SK-N-SH (cell line): Measurements from ENCODE around the gene FRMD3. TPM values are rescaled to one million over a fixed set of nuclear protein-coding genes. Genes with fewer than 3 reads are reported as not detected.

Source experiments
- CTCF ChIA-PET: fragments of 300-600, 350-600 bp; formaldehyde crosslinking; extraction: SDS; loops from one replicate; lab custom pipeline; 2021; lab: Yijun Ruan, JAX
- POLR2A ChIA-PET: fragments of 350-600 bp; sonication (Branson Sonifier 250); formaldehyde crosslinking; extraction: SDS; loops from one replicate; lab custom pipeline; 2020; ENCODE audit warnings: antibody characterized with exemption, inconsistent platforms; lab: Yijun Ruan, JAX
- DNase-seq: peaks from one replicate; pipeline ENCODE4 v3.0.0; 2012
- H2AFZ ChIP-seq: fragments of 200-600 bp; sonication (generic); 2 replicates; pipeline ENCODE4 v1.8.1; 2016; ENCODE audit warnings: antibody characterized with exemption, mild to moderate bottlenecking, low read depth
- H3F3A ChIP-seq: fragments of 200-600 bp; sonication (generic); replicated peaks from 2 replicates; pipeline ENCODE3; 2016; ENCODE audit warnings: antibody characterized with exemption, mild to moderate bottlenecking; ENCODE audit not compliant: insufficient read depth
- H3K27ac ChIP-seq, 2 experiments: fragments of 200-500 bp in 1 of 2; fragments of 200-600 bp in 1 of 2; sonication (Bioruptor generic) in 1 of 2; sonication (generic), shearing (Covaris generic) in 1 of 2; 2 replicates each; pipeline versions ENCODE4 v1.5.1 to v1.6.1; 2014 to 2016; ENCODE audit warnings: low read depth in 2 of 2, inconsistent platforms in 1 of 2, low read length in 1 of 2, mild to moderate bottlenecking in 1 of 2, mixed read lengths in 1 of 2
- H3K27me3 ChIP-seq: fragments of 200-600 bp; sonication (generic), shearing (Covaris generic); 2 replicates; pipeline ENCODE4 v1.6.1; 2016; ENCODE audit warnings: mixed run types; ENCODE audit not compliant: insufficient read depth
- H3K36me3 ChIP-seq, 2 experiments: fragments of 200-500 bp in 1 of 2; fragments of 200-600 bp in 1 of 2; sonication (Bioruptor generic) in 1 of 2; sonication (generic) in 1 of 2; replicated peaks in 1 of 2; 2 replicates each; pipeline versions ENCODE3 to v1.5.1; 2014 to 2016; ENCODE audit warnings: low read length in 1 of 2, mild to moderate bottlenecking in 1 of 2; ENCODE audit not compliant: insufficient read depth in 2 of 2, control insufficient read depth in 1 of 2
- H3K4me1 ChIP-seq, 2 experiments: fragments of 200-500 bp in 1 of 2; fragments of 200-600 bp in 1 of 2; sonication (Bioruptor generic) in 1 of 2; sonication (generic), shearing (Covaris generic) in 1 of 2; 2 replicates each; pipeline versions ENCODE4 v1.5.1 to v1.6.1; 2014 to 2016; ENCODE audit warnings: low read depth in 1 of 2, low read length in 1 of 2, mixed run types in 1 of 2; ENCODE audit not compliant: insufficient read depth in 2 of 2, control insufficient read depth in 1 of 2
- H3K4me2 ChIP-seq: fragments of 200-600 bp; sonication (generic), shearing (Covaris generic); 2 replicates; pipeline ENCODE4 v1.6.1; 2017; ENCODE audit warnings: mixed run types
- H3K4me3 ChIP-seq, 2 experiments: fragments of 200-500 bp in 1 of 2; fragments of 200-600 bp in 1 of 2; sonication (Bioruptor generic) in 1 of 2; sonication (generic), shearing (Covaris generic) in 1 of 2; 2 replicates each; pipeline versions ENCODE4 v1.5.1 to v1.8.1; 2014 to 2016; ENCODE audit warnings: low read depth in 2 of 2, inconsistent platforms in 1 of 2, low read length in 1 of 2, mild to moderate bottlenecking in 1 of 2, mixed read lengths in 1 of 2, moderate library complexity in 1 of 2
- H3K79me2 ChIP-seq: fragments of 200-600 bp; sonication (generic); 2 replicates; pipeline ENCODE4 v1.8.1; 2017; ENCODE audit warnings: mild to moderate bottlenecking; ENCODE audit not compliant: insufficient read depth
- H3K9ac ChIP-seq: fragments of 200-600 bp; sonication (generic); 2 replicates; pipeline ENCODE4 v1.6.1; 2017; ENCODE audit warnings: mixed run types
- H3K9me2 ChIP-seq: fragments of 200-600 bp; sonication (generic); 2 replicates; pipeline ENCODE4 v1.6.1; 2017; ENCODE audit warnings: mixed run types
- H3K9me3 ChIP-seq: fragments of 200-600 bp; sonication (generic); 2 replicates; pipeline ENCODE4 v1.6.1; 2017; ENCODE audit warnings: mixed run types, mild to moderate bottlenecking, moderate library complexity
- H4K20me1 ChIP-seq: fragments of 200-600 bp; sonication (generic); 2 replicates; pipeline ENCODE4 v1.6.1; 2017; ENCODE audit warnings: mild to moderate bottlenecking, mixed run types; ENCODE audit not compliant: insufficient read depth
- CHD2 ChIP-seq: fragments of 150-350 bp; IDR thresholded peaks from 2 replicates; pipeline ENCODE4 v1.6.1; 2018; ENCODE audit warnings: low read length; ENCODE audit not compliant: partially characterized antibody
- CTCF ChIP-seq: fragments of 200-600 bp; sonication (generic); IDR thresholded peaks from 2 replicates; pipeline ENCODE4 v1.6.1; 2017; ENCODE audit warnings: antibody characterized with exemption, mild to moderate bottlenecking, moderate library complexity
- ELF1 ChIP-seq: IDR thresholded peaks from 2 replicates; pipeline ENCODE4 v1.4.0; 2012
- EZH2phosphoT487 ChIP-seq: fragments of 200-600 bp; sonication (generic); IDR thresholded peaks from 2 replicates; pipeline ENCODE4 v1.6.1; 2017; ENCODE audit warnings: low read depth, mixed run types, mild to moderate bottlenecking, antibody characterized with exemption, moderate library complexity, borderline replicate concordance
- FOSL2 ChIP-seq: IDR thresholded peaks from 2 replicates; pipeline ENCODE4 v1.4.0; 2012; ENCODE audit warnings: low read depth, mild to moderate bottlenecking, moderate library complexity, borderline replicate concordance
- FOXJ3 ChIP-seq: sonication (generic); formaldehyde crosslinking; IDR thresholded peaks from 2 replicates; pipeline ENCODE4 v1.5.1; 2020; ENCODE audit warnings: mild to moderate bottlenecking, missing genetic modification reagents
- FOXM1 ChIP-seq: IDR thresholded peaks from 2 replicates; pipeline ENCODE4 v1.4.0; 2012; ENCODE audit warnings: low read depth, mild to moderate bottlenecking
- GATA2 ChIP-seq: sonication (generic); formaldehyde crosslinking; IDR thresholded peaks from 2 replicates; pipeline ENCODE4 v1.5.0; 2020; ENCODE audit warnings: mild to moderate bottlenecking, missing genetic modification reagents
- IRF3 ChIP-seq: fragments of 150-350 bp; IDR thresholded peaks from 2 replicates; pipeline ENCODE4 v1.6.1; 2016; ENCODE audit warnings: mild to moderate bottlenecking, low read depth, low read length
- MEF2A ChIP-seq: IDR thresholded peaks from 2 replicates; pipeline ENCODE4 v1.4.0; 2012; ENCODE audit warnings: low read depth, borderline replicate concordance
- MXI1 ChIP-seq: IDR thresholded peaks from 2 replicates; pipeline ENCODE4 v1.6.1; 2012; ENCODE audit warnings: mild to moderate bottlenecking, low read depth, low read length, improper control_type of control experiment
- NFIC ChIP-seq: IDR thresholded peaks from 2 replicates; pipeline ENCODE4 v1.4.0; 2012; ENCODE audit warnings: borderline replicate concordance
- PBX3 ChIP-seq: IDR thresholded peaks from 2 replicates; pipeline ENCODE4; 2012
- RXRA ChIP-seq: IDR thresholded peaks from 2 replicates; pipeline ENCODE4 v1.4.0; 2012; ENCODE audit warnings: low read depth, mild to moderate bottlenecking, borderline replicate concordance
- SIN3A ChIP-seq: IDR thresholded peaks from 2 replicates; pipeline ENCODE4 v1.6.1; 2012; ENCODE audit warnings: low read depth, mild to moderate bottlenecking, low read length, moderate library complexity, borderline replicate concordance
- USF1 ChIP-seq: IDR thresholded peaks from 2 replicates; pipeline ENCODE4 v1.4.0; 2012; ENCODE audit warnings: low read depth, borderline replicate concordance
- USF2 ChIP-seq: fragments of 150-350 bp; IDR thresholded peaks from 2 replicates; pipeline ENCODE4 v1.6.1; 2017; ENCODE audit warnings: antibody characterized with exemption, low read length, low read depth, borderline replicate concordance
- YY1 ChIP-seq: IDR thresholded peaks from 2 replicates; pipeline ENCODE4 v1.4.0; 2012; ENCODE audit warnings: low read depth, mild to moderate bottlenecking
- WGBS: methylation state at CpG from one replicate; pipeline ENCODE4 v1.1.6; 2017; ENCODE audit warnings: low lambda C conversion rate; 5-methylcytosine and 5-hydroxymethylcytosine counted together
- polyA plus RNA-seq, 3 experiments: library from polyadenylated mRNA; depleted of rRNA; stranded (reverse); fragments of >200 nt; gene quantifications; 2 replicates each; pipeline ENCODE4 v1.2.3, GENCODE V29; 2012

The FRMD3 gene
- polyA plus RNA-seq, 1 of the 3 experiments (the other 2 are of a cell fraction): 0.89 TPM

GRCh38 chr9:83315649-83316048 is 222.6 kb downstream of the FRMD3 start:
- no peaks in the 10 kb centered on the region for H3K9me3 ChIP-seq
- TF ChIP-seq FOXM1 (no peak), YY1 (no peak), ELF1 (no peak), USF1 (no peak), SIN3A (no peak), FOXJ3 (no peak), GATA2 (CRISPR knock-in tag) (no peak), RXRA (no peak), CTCF (no peak), USF2 (no peak), IRF3 (no peak), MXI1 (no peak), NFIC (no peak), FOSL2 (no peak), PBX3 (no peak), EZH2phosphoT487 (no peak), CHD2 (no peak), MEF2A (no peak)
- no peak overlapping the region for H3K4me3 ChIP-seq
- H3K4me2 ChIP-seq: no peak overlapping the region
- peaks cover 0 to 9% of the 10 kb centered on the region in 2 experiments; a peak in 1 of 4 replicates for H3K4me1 ChIP-seq
- WGBS: 100% methylated on average over 4 of the region's 4 CpGs
- ChIA-PET CTCF (no interaction called here), POLR2A (no interaction called here)
- H3K27ac ChIP-seq: no peak overlapping the region
- no peaks in the 10 kb centered on the region for H4K20me1 ChIP-seq
- H3K27me3 ChIP-seq: no peaks in the 10 kb centered on the region
- DNase-seq: no peak
- H3K79me2 ChIP-seq: no peaks in the 10 kb centered on the region
- H2AFZ ChIP-seq: no peak overlapping the region
- H3F3A ChIP-seq: no peaks in the 10 kb centered on the region
- no peaks in the 10 kb centered on the region for H3K9me2 ChIP-seq
- H3K9ac ChIP-seq: no peak overlapping the region
- peaks cover 3% of the 10 kb centered on the region in 2 experiments for H3K36me3 ChIP-seq
